HG02970 (cell line): Measurements from ENCODE around the gene ERCC8.
"Not testable (repeated sequence)": the region's sequence is repeated elsewhere in the genome, so short reads cannot be mapped to it uniquely, and the experiment has no call there.

ENCODE experiments used
- ATAC-seq: cut with Tn5 transposase; IDR thresholded peaks from one replicate; pipeline ENCODE4 v1.9.1; 2021; ENCODE audit warnings: mild to moderate bottlenecking, moderate library complexity, moderate number of reproducible peaks; ENCODE audit not compliant: unreplicated experiment, low FRiP score

Gene ERCC8

GRCh38 chr5:60927450-60927849 is 17.4 kb downstream of the ERCC8 start:
- ATAC-seq: no peak

- no peak for ATAC-seq
Observed at GRCh38 chr5:60918466-60918865, 26.4 kb downstream of the ERCC8 start.

DNA sequence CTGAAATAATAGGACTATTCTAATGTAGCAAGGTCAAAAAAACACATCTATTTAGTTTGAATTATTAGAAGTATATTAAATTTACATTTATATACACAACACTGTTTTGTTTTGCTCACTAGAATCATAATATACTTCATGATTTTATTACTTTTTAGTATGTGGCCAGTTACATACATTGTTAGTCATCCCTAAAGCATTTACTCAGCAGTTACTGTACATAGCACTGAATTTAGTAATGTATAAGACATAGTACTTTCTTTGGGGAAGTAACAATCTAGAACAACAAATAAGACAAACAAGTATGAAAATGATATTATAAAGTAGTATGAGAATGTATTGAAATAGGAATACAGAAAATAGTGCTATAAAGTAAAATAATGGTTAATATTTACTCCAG is 28.2 kb downstream of the ERCC8 start:
- ATAC-seq: no peak

DNA sequence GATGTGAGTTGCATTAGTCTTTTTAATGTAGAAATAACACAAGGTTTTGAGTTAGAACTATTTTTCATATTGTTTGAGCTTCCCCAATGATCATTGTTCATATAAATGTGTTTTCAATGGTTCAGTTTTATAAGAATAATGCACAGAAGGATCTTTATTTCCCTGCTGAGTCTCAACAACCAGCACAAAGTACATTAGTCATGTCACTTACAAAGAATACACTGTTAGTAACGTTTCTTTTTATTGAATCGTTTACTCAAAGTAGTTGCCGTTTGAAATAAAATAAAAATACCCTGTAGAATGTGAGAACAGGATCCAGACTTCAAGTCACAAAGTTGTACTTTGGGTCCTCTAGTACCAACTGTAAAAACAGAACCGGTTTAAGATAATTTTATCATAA is 41.5 kb downstream of the ERCC8 start:
- no peak for ATAC-seq

- ATAC-seq: no peak
Observed at GRCh38 chr5:60896991-60897390, 47.9 kb downstream of the ERCC8 start.

GRCh38 chr5:60893521-60893920 is 51.3 kb downstream of the ERCC8 start:
- ATAC-seq: no peak

- no peak for ATAC-seq
Observed at GRCh38 chr5:60891667-60892066, 53.2 kb downstream of the ERCC8 start.

DNA sequence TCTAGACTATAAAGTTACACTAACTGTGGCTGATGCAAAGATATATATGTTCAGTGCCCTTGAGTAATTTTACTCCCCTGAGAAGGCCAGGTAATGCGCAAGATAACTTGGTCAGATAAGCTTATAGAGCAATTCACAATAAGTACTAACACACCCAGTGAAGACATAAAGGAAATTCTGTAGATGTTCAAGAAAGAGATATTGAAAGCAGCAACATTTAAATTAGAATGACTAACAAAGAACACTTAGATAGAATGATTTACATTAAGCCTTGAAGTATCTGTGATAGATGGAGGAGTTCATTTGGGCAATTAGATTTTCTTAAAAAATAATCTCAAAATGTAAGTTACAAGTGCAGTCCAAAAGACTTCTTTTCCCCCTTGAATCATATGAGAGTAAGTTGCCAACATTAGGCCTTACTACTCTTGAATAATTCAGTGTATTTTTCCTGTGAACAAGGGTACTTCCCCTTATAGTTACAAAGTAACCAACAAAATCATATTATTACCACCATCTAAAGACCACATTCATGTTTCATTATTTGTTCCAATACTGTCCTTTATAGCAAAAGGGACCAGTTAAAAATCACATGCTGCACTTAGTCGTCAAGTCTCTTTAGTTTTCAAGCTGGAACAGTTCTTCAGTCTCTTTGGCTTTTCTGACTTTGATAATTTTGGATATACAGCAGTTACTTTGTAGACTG is 56.4 kb downstream of the ERCC8 start:
- ATAC-seq: no peak

DNA sequence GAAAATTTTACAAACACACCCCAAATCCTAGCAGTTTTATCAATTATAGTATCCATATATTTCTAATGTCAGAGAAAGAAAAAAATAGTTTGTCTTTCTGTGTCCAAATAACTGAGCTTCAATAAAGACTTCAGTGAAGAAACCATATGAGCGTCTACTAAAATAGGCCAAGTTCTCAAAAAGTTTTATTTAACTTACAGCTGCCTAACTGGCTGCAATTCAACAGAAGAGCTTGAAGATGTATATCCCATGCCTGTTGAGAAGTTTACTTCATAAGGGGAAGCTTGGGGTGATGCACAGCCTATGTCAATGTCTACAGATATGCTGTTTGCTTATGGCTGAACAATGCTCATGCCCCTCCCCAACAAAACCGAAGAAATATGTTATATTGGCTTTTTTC is 57.1 kb downstream of the ERCC8 start:
- ATAC-seq: no peak

DNA sequence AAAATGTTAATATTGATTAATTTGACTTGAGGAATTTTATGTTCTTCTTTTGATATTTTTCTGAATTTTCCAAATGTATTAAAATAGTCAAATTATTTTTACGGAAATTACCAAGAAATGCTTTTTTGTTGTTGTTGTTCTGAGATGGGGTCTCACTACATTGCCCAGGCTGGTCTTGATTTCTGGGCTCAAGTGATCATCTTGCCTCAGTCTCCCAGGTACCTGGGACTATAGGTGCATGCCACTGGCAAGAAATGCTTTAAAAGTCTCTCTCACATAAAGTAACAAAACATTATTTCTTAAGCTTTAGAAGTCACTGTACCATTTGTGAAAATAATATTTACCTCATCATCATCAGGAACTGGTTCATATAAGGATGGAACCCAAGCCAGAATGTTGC is 57.8 kb downstream of the ERCC8 start:
- ATAC-seq: no peak

DNA sequence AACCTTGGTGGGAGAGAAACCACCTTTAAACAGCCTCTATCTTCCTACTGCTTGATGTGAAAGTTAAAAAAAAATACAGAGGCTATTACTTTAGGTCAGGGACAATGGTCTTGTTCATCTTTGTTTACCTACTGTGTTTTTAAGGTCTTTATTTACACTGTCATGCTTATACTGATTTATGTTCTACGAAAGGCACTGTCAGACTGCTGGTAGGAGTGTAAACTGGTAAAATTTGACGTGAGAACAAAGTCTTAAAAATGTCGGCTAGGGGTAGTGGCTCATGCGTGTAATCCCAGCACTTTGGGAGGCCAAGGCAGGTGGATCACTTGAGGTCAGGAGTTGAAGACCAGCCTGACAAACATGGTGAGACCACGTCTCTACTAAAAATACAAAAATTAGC is 58.7 kb downstream of the ERCC8 start:
- ATAC-seq: no peak

- ATAC-seq: no peak
Observed at GRCh38 chr5:60883229-60883628, 61.6 kb downstream of the ERCC8 start.

DNA sequence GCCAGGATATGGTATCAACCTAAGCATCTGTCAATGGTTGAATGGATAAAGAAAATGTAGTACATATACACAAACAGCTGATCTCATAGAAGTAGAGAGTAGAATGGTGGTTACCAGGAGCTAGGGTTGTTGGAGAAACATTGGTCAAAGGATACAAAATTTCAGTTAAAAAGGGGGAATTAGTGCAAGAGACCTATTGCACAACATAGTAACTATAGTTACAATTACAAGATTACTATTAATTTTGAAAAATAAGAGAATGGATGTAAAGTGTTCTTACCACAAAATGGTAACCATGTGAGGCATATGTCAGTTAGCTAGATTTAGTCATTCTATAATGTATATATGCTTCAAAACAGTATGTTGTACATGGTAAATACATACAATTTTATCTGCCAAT is 72.0 kb downstream of the ERCC8 start:
- ATAC-seq: no peak

- no peak for ATAC-seq
Observed at GRCh38 chr5:60870857-60871256, 74.0 kb downstream of the ERCC8 start.

DNA sequence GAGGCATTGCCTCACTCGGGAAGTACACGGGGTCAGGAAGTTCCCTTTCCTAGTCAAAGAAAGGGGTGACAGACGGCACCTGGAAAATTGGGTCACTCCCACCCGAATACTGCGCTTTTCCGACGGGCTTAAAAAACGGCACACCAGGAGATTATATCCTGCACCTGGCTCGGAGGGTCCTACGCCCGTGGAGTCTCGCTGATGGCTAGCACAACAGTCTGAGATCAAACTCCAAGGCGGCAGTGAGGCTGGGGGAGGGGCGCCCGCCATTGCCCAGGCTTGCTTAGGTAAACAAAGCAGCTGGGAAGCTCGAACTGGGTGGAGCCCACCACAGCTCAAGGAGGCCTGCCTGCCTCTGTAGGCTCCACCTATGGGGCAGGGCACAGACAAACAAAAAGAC is 84.3 kb downstream of the ERCC8 start:
- not testable (repeated sequence) for ATAC-seq

DNA sequence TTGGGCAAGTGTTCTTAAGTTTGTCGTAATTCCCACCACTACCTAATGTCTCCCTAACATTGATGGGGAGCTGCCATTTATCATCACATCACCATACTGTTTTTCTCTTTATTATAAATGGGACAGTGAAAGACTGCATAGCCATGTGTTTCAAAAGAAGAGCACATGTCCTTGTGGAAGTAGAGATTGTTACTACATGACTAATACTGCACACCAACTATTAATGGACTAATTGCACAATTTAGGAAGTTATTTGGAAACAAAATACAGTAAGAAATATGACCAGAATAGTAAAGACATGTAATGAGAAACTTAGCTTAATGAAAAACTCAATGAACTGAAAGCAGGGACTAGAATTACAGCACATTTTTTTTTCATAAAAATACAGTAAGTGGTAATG is 88.8 kb downstream of the ERCC8 start:
- no peak for ATAC-seq

- no peak for ATAC-seq
Observed at GRCh38 chr5:60852940-60853339, 91.9 kb downstream of the ERCC8 start.

- ATAC-seq: no peak
Observed at GRCh38 chr5:60852317-60852716, 92.6 kb downstream of the ERCC8 start.

DNA sequence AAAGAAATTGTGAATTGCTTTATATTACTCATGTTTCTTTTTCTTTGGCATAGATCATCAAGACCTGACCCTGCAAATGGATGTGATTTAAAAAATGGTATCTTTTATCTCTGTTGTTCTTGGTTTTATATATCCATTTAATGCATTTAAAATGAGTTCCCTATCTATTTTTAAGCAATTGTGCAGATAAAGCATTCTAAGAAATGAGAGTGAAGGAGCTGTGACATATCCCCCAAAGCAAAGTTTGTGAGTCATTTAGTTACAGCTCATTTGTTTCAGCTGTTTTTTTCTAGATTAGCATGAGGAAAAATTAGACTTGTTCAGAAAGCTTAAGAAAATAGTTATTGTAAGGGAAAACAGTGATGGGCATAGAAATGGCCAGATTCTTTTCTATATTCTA is 93.2 kb downstream of the ERCC8 start:
- ATAC-seq: no peak

- no peak for ATAC-seq
Observed at GRCh38 chr5:60846298-60846697, 98.6 kb downstream of the ERCC8 start.

DNA sequence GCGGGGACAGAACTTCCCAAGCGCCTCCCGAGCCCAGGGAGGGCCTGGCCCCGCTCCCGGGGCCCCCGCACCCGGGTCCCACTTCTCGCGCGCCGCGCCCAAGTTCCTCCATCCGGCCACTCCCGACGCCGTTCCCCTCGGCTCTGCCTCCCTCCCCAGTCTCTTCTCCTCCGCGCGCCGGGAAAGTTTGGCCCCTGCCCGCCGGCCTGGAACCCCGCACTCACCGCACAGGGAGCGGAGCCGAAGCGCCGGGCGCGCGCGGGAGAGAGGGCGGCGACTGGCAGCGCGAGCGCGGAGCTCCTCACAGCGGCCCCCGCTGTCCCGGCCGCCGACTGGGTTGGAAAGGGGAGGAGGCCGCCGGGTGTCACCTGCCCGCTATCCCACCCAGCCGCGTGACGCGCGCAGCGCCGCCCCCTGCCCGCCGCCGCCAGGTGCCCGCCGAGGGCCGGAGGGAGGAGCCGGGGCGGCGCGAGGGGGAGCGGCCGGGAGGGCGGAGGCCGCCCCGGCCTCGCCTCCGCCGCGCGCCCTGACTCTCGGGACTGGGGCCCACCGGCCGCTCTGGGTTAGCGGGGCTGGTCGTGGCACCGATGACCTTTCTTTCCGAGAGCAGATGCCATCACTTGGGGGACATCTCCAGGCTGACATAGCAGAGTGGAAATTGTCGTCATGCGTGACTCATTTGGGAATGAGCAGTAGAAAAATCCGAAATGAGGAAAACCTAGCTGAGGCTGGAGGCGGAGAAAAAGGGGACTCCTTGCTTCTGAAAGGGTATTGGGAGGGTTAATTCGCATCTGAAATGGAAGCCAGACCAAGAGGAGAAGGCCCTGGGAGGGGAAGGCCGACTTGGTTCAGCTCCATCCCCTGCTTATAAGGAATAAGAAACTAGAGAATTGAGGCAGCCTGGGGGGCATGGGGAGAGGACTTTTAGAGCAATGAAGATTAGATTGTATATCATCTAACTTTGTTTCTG is 100.6 kb downstream of the ERCC8 start, which contains the start of gene ELOVL7:
Gene ELOVL7, minus strand, starts transcription at position 334 of the 970 bp plus-strand sequence. CDS start 56,872 bp downstream, outside the sequence.
- ATAC-seq: peak; percentile 91
